Ovary (tissue), 9 donors: Measurements from ENCODE around the gene THRA. TPM values are rescaled to one million over a fixed set of nuclear protein-coding genes. Genes with fewer than 3 reads are reported as not detected.
"Not testable (repeated sequence)": the region's sequence is repeated elsewhere in the genome, so short reads cannot be mapped to it uniquely, and the experiment has no call there.

Source experiments
- DNase-seq, 5 donors: peaks; one replicate each; pipeline ENCODE4 v3.0.0-alpha.2; 2019 to 2020
- H3K27ac ChIP-seq, 2 donors: fragments of 200-600 bp; one replicate each; pipeline versions ENCODE4 v1.5.1 to v1.8.0; 2019 to 2022
- H3K27me3 ChIP-seq: fragments of 200-600 bp; one replicate; pipeline ENCODE4 v1.8.0; 2022
- H3K36me3 ChIP-seq: fragments of 200-600 bp; sonication (generic); one replicate; pipeline ENCODE4 v1.5.1; 2019
- H3K4me1 ChIP-seq: one replicate; pipeline ENCODE4 v1.8.1; 2013; ENCODE audit warnings: mild to moderate bottlenecking, moderate library complexity; ENCODE audit not compliant: insufficient read depth
- H3K4me3 ChIP-seq: fragments of 200-600 bp; sonication (generic); one replicate; pipeline ENCODE4 v1.5.1; 2017
- H3K9me3 ChIP-seq, 2 donors: fragments of 200-600 bp in 1 of 2; sonication (generic) in 1 of 2; one replicate each; pipeline versions ENCODE4 v1.5.1 to v1.8.1; 2013 to 2019; ENCODE audit warnings: mild to moderate bottlenecking in 1 of 2, moderate library complexity in 1 of 2
- CTCF ChIP-seq, 3 donors: fragments of 450-650 bp in 2 of 3; fragments of 200-600 bp in 1 of 3; IDR thresholded peaks; one replicate each; pipeline versions ENCODE4 v1.5.1 to v1.8.0; 2016 to 2022; ENCODE audit warnings: antibody characterized with exemption in 3 of 3, mild to moderate bottlenecking in 1 of 3
- EP300 ChIP-seq: sonication (generic); formaldehyde crosslinking; IDR thresholded peaks from one replicate; pipeline ENCODE4 v1.6.1; 2017; ENCODE audit warnings: antibody characterized with exemption
- POLR2A ChIP-seq: fragments of 450-650 bp; IDR thresholded peaks from one replicate; pipeline ENCODE4 v1.6.1; 2017; ENCODE audit warnings: antibody characterized with exemption, mild to moderate bottlenecking, moderate library complexity
- WGBS, 3 donors: extraction: QIAGEN DNeasy Blood & Tissue Kit in 1 of 3; methylation state at CpG; one replicate each; pipeline versions ENCODE4 v1.1.5 to v1.1.7; 2013 to 2017; 5-methylcytosine and 5-hydroxymethylcytosine counted together
- intact Hi-C, 4 donors: fragments of 100-400 bp; cut with DNase I; formaldehyde crosslinking; loops; one replicate each; pipeline versions ENCODE4 v1.11.0 to v1.15.1; 2022 to 2023
- microRNA-seq, 3 donors: library from miRNA; unstranded; fragments of <30 nt; microRNA quantifications; one replicate each; pipeline versions ENCODE4 to v1.2.0, GENCODE V29; 2019 to 2020
- polyA plus RNA-seq, 2 donors: library from polyadenylated mRNA; stranded (reverse); fragments of 200-250 nt in 1 of 2; fragments of 350-450 nt in 1 of 2; fragmentation: Illumina TruSeq in 1 of 2; extraction: RNeasy Lipid Tissue Mini Kit (QIAGEN cat#74804) in 1 of 2; gene quantifications; one replicate each; pipeline ENCODE4 v1.2.3, GENCODE V29; 2013 to 2014
- small RNA-seq: library from RNA; depleted of rRNA; stranded (forward); fragments of <200 nt; gene quantifications from one replicate; pipeline ENCODE3, GENCODE V24; 2016
- total RNA-seq, 7 donors: library from RNA; depleted of rRNA in 2 of 7; stranded (reverse); fragments of >200 nt in 2 of 7; fragmentation: NEBNext Ultra II Directional in 3 of 7; extraction: Animal tissue kit (Norgen Biotek cat#: 25700) in 3 of 7; gene quantifications; one replicate each; pipeline versions ENCODE4 v1.1.0 to v1.2.4, GENCODE V29; 2016 to 2023
- donor health status: DM: no; HTN: no; CAD: no; lungs with moderate emphysema.
- donor health status: DM: no; HTN: no; CAD: no.
- donor health status: Bipolar disorder and iron deficiency.
- donor health status: DM: yes; HTN: yes; CAD: no.
- donor health status: DM: no; HTN: no; CAD: no.
- donor health status: DM: yes; HTN: yes; CAD: no.

The THRA gene
- total and polyA plus RNA-seq, 9 donors = 51.4 to 129 (median 87.2) TPM

- 1 to 8% (median 5%) methylated on average over 14 of the region's 14 CpGs for WGBS, 3 donors
- TF ChIP-seq POLR2A (no peak), EP300 (peak; percentile 2), CTCF (IDR thresholded peaks at IDR 0.05) (peak in 1 of 3 donors; percentile 41)
- peak; percentile 50 to 68 (median 57) for DNase-seq
- Histone ChIP-seq H3K36me3 (no peaks in the 10 kb centered on the region), H3K4me1 (peaks cover 3% of the 10 kb centered on the region), H3K9me3 (no peaks in the 10 kb centered on the region), H3K27me3 (no peaks in the 10 kb centered on the region), H3K4me3 (peak overlapping the region; percentile 55), H3K27ac (peak overlapping the region; percentile 84 to 95)
- intact Hi-C loops = no loop called here
Observed at GRCh38 chr17:40139566-40140058, 76.8 kb downstream of the THRA start.

- WGBS, 3 donors = 87 to 94% (median 89%) methylated on average over 3 of the region's 3 CpGs
- H3K9me3 ChIP-seq = not testable (repeated sequence)
Observed at GRCh38 chr17:40143166-40143565, 80.4 kb downstream of the THRA start.

More at GRCh38 chr17:40143166-40143565, 80.4 kb downstream of the THRA start:
- H3K27me3 ChIP-seq, intact Hi-C loops, H3K4me1 ChIP-seq, H3K4me3 ChIP-seq, H3K36me3 ChIP-seq, DNase-seq, H3K27ac ChIP-seq: not testable (repeated sequence)

Small RNA genes within 50 kb of the gene (microRNA-seq; reads per million reads assigned to microRNA genes)
- gene MIR6884 = 0 to 0.95 (median 0) reads per million in 3 donors

Small RNA genes within 50 kb of the gene (small RNA-seq; reads per million reads assigned to genes)
- gene SNORD124 = 615 reads per million, percentile 96 among the genes with 10 or more reads in this experiment

Other genes with a start within 250 kb of the THRA start
- gene IKZF3, start 198.7 kb upstream of the THRA start, total RNA-seq = under 1 TPM; 0.34 to 0.97 (median 0.62) TPM
- gene IKZF3, start 198.7 kb upstream of the THRA start, polyA plus RNA-seq = 1 to 10 TPM in 1 of 2 donors, under 1 TPM in 1; 0.16 to 2.6 TPM
- gene ZPBP2, start 194.8 kb upstream of the THRA start, total RNA-seq = not detected
- gene ZPBP2, start 194.8 kb upstream of the THRA start, polyA plus RNA-seq = not detected
- 1 to 10 TPM; 3.8 to 9.7 (median 5.5) TPM for gene GSDMB, start 144.3 kb upstream of the THRA start, total RNA-seq
- 1 to 10 TPM; 3.7 to 6.5 TPM for gene GSDMB, start 144.3 kb upstream of the THRA start, polyA plus RNA-seq
- gene ORMDL3, start 135.4 kb upstream of the THRA start, total RNA-seq = 10 to 100 TPM; 37.0 to 64.3 (median 52.2) TPM
- 10 to 100 TPM; 43.7 to 97.5 TPM for gene ORMDL3, start 135.4 kb upstream of the THRA start, polyA plus RNA-seq
- gene LRRC3C, start 135.2 kb upstream of the THRA start, total RNA-seq = under 1 TPM in 1 of 7 donors, not detected in 6; 0.27 TPM
- gene LRRC3C, start 135.2 kb upstream of the THRA start, polyA plus RNA-seq = under 1 TPM in 1 of 2 donors, not detected in 1; 0.12 TPM
- gene GSDMA, start 100.0 kb upstream of the THRA start, total RNA-seq = under 1 TPM in 2 of 7 donors, not detected in 5; 0.10 to 0.11 TPM
- under 1 TPM; 0.19 to 0.55 TPM for gene GSDMA, start 100.0 kb upstream of the THRA start, polyA plus RNA-seq
- gene PSMD3, start 82.2 kb upstream of the THRA start, total RNA-seq = 10 to 100 TPM; 48.2 to 88.4 (median 75.8) TPM
- gene PSMD3, start 82.2 kb upstream of the THRA start, polyA plus RNA-seq = 10 to 100 TPM; 63.9 to 70.1 TPM
- gene CSF3, start 47.5 kb upstream of the THRA start, total RNA-seq = 100 to 1,000 TPM in 1 of 7 donors, 1 to 10 TPM in 2, under 1 TPM in 2, not detected in 2; 0.32 to 197 (median 1.7) TPM
- 1 to 10 TPM in 1 of 2 donors, not detected in 1; 1.1 TPM for gene CSF3, start 47.5 kb upstream of the THRA start, polyA plus RNA-seq
- gene MED24, start 8.6 kb upstream of the THRA start, total RNA-seq = 10 to 100 TPM; 42.2 to 73.9 (median 66.7) TPM
- gene MED24, start 8.6 kb upstream of the THRA start, polyA plus RNA-seq = 10 to 100 TPM; 45.1 to 51.3 TPM
- gene NR1D1, start 37.6 kb downstream of the THRA start, total RNA-seq = 10 to 100 TPM; 10.7 to 73.8 (median 23.7) TPM
- gene NR1D1, start 37.6 kb downstream of the THRA start, polyA plus RNA-seq = 10 to 100 TPM; 11.8 to 59.0 TPM
- 100 to 1,000 TPM in 1 of 7 donors, 10 to 100 TPM in 6; 59.6 to 110 (median 83.3) TPM for gene MSL1, start 59.0 kb downstream of the THRA start, total RNA-seq
- 100 to 1,000 TPM in 1 of 2 donors, 10 to 100 TPM in 1; 60.8 to 122 TPM for gene MSL1, start 59.0 kb downstream of the THRA start, polyA plus RNA-seq
- gene CASC3, start 77.6 kb downstream of the THRA start, total RNA-seq = 100 to 1,000 TPM in 4 of 7 donors, 10 to 100 TPM in 3; 39.9 to 122 (median 106) TPM
- gene CASC3, start 77.6 kb downstream of the THRA start, polyA plus RNA-seq = 100 to 1,000 TPM in 1 of 2 donors, 10 to 100 TPM in 1; 53.1 to 113 TPM
- 1 to 10 TPM; 3.6 to 9.1 (median 6.4) TPM for gene RAPGEFL1, start 114.5 kb downstream of the THRA start, total RNA-seq
- gene RAPGEFL1, start 114.5 kb downstream of the THRA start, polyA plus RNA-seq = 1 to 10 TPM; 1.4 to 2.3 TPM
- gene WIPF2, start 156.3 kb downstream of the THRA start, total RNA-seq = 10 to 100 TPM in 6 of 7 donors, 1 to 10 TPM in 1; 6.1 to 23.0 (median 18.4) TPM
- gene WIPF2, start 156.3 kb downstream of the THRA start, polyA plus RNA-seq = 10 to 100 TPM in 1 of 2 donors, 1 to 10 TPM in 1; 8.4 to 27.8 TPM
- gene CDC6, start 224.9 kb downstream of the THRA start, total RNA-seq = 1 to 10 TPM in 3 of 7 donors, under 1 TPM in 4; 0.34 to 3.8 (median 0.76) TPM
- 1 to 10 TPM in 1 of 2 donors, under 1 TPM in 1; 0.80 to 3.3 TPM for gene CDC6, start 224.9 kb downstream of the THRA start, polyA plus RNA-seq
- 100 to 1,000 TPM in 1 of 7 donors, 10 to 100 TPM in 6; 19.8 to 100 (median 62.2) TPM for gene RARA, start 246.2 kb downstream of the THRA start, total RNA-seq
- 10 to 100 TPM; 21.8 to 39.9 TPM for gene RARA, start 246.2 kb downstream of the THRA start, polyA plus RNA-seq